ENCODE measurements around the gene SOWAHA.
A peak's percentile ranks its signal among the peaks of the same experiment; 100 is the strongest.

Gene SOWAHA

DNA sequence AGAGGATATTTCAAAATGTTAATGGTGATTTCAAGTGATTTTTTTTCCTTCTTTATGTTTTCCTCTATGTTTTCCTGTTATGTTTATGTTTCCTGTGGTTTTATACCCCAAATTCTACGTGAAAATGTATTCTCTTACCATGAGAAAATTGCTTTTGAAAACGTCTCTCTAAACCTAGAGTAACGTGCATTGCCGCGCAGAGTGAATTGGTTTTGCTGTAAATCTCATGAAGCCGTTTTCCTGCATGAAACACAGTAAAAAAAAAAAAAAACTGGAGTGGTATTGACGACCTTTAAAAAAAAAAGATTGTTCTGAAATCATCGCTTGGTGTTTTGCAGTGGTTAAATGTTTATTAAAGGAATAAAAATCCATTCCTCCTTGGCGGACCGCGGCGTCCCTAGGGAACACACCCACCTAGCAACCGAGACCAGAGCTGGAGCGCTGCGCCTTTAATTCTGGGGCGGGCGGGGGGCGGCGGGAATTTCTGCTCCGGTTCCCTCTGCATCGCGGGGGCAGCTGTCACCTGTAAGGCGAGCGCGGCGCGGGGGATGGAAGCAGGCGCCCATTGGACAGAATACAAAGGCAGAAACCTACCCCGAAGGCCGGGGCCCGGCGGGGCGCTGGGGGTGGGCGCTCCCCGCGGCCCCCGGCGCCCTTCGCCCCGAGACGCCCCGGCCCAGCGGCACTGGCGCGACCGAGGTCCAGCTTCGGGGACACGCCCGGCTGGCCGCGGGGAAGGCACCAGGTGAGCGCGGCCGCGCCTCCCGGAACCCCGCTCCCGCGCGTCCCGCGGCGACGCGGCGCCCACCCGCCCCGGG lies at the start of gene SOWAHA:
Gene SOWAHA (plus strand): TSS at position 522 of the 818 bp plus-strand sequence. CDS start 320 bp downstream, outside the sequence.
- no peak for DNase-seq

DNA sequence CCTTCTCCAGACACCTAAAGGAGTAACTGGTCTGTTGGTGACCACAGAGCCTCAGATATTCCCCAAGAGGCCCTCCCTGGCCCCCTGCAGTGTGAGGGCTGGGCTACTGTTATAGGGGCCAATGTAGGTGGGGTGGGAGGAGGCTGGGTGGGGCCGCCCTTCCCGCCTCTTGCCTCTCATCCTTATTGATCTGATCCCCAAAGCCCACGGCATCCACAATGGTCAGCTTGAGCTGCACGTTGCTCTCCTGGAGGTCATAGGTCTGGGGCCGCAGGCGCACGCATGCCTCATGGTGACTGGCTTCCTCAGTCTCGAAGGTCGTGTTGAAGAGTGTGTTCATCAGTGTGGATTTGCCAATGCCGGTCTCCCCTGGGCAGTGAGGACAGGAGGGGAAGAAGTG lies 49.1 kb upstream of the SOWAHA start:
- no peak for DNase-seq

DNA sequence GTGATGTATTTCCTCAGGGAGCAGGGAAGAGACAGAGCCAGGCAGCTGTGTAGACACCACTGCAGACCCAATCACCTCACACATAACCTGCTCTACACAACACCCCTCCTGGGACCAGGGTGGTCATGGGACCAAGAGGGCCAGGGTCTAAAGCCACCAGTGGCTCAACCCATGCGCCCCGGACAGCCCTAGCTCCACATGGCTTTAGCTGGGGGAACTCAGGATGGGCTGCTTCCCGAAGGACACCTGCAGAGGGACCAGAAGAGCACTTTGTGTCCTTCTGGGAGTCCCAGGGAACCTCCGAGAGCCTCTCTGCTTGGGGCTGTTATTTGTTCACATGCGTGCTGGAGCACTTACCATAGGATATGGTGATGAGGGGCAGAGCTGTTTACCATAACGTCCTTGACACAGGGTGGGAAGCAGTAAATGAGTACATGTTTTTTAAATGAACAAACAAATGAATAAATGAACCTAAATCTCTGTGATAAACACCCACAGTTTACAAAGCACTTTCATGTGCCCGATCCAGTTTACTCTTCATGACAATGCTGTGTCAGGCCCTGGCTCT lies 48.3 kb upstream of the SOWAHA start:
- DNase-seq: no peak

DNA sequence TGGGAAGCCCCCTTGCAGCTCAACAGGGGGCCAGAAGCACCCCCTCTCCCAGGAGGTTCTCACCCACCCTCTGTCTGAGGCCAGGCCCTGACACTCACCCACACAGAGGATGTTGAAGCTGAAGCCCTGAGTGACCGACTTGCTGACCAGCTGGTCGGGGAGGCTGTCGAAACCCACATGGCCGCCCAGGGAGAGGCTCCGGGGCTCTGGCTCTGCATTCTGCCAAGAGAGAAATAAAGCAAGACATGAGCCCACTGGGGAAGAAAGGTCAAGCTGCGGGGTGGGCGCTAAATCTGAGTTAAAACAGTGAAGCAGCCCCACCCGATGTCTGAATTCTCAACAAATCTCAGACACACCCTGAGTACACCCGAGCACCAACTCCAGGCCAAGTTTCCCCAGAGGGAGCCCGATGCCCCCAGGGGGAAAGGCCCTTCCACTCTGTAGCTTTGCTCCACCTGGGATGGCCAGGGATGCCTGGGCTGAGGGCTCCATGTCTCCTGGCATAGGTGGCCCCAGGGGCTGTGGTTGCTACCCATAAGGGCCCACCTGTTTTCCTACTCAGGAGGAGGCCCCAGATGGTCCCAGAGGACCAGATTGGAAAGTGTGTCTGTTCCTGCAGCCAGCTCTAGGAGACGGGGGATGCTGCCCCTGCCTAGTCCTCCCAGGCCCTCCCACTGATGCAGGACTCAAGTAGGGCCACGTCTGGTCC lies 47.6 kb upstream of the SOWAHA start:
- no peak for DNase-seq

DNA sequence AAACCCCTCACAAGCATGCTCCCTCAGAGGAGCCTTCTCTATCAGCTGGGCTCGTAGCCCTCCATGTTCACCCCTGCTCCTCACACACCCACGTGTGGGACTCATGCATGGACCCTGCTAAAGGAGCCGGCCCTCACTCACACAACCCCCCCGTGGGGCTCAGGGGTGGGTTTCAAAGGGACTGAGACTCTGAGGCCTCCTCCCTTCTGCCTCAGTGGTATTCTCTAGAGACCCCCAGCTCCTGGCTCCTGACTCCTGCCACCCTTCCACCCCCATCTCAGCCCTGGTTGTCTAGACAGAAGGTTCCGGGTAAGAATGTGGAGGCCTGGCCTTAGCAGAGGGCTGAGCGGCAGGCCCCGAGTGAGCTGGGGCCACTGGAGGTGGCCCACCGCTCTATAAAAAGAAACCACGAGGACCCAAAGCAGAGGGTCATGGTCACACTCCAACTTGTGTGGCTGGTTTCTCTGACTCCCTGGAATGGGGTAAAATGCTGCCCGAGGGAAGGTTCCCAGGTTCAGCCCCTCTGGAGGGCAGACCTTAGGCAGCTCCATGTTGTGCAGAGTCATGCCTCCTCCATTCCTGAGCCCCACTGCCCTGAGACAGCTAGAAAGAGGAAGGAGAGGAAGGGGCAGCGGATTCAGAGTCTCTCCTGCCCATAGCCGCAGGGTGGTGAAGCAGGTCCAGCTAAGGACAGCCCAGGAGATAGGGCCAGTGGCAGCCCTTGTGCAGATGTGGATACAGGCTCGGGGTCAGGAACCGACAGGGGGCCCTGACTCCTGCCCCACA lies 46.9 kb upstream of the SOWAHA start:
- no peak for DNase-seq

DNA sequence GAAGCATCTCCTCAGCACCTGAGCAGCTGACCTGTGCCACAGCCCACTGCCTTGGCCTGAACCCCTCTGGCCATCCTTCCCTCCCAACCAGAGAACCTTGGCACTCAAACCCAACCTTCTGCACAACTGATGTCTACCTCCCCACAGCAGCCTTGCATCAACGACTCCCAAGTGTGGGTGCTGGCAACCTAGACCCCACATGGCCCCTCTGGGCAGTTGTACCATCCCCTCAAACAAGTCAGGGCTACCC lies 46.4 kb upstream of the SOWAHA start:
- no peak for DNase-seq

DNA sequence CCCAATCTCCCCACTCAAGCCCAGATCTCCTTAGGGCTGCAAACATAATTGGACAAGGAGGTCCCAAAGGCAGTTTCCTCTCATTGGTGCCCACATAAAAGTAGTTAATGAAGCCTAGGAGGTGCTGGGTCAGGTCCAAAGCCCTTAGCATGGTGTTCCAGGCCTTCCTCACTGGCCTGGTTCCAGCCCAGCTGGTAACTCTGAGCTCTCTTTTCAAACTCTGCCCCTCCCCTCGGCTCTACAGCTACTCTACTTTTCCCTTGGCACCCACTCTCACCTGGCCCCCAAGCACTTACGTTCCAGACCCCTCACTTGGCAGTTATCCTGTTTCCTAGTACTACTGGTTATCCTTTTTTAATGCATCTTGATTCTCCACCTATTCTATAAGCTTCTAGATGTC lies 46.0 kb upstream of the SOWAHA start:
- no peak for DNase-seq

DNA sequence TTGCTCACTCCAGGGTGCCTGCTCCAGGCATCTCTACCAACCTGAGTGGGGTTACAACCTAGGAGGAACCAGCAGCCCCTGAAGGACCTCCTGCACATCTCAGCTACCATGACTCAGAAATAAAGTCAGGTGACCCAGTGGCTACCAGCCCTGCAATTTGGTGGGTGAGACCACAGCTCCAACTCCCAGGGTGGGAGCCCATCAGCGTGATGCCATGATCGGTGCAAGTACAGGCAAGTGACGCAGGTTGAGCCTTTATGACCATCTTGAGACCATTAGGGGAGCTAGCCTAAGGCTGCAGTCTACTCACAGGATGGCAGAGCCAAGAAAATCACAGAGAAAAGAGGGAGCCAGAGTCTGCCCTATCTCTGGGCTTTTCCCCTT lies 44.6 kb upstream of the SOWAHA start:
- DNase-seq: no peak

DNA sequence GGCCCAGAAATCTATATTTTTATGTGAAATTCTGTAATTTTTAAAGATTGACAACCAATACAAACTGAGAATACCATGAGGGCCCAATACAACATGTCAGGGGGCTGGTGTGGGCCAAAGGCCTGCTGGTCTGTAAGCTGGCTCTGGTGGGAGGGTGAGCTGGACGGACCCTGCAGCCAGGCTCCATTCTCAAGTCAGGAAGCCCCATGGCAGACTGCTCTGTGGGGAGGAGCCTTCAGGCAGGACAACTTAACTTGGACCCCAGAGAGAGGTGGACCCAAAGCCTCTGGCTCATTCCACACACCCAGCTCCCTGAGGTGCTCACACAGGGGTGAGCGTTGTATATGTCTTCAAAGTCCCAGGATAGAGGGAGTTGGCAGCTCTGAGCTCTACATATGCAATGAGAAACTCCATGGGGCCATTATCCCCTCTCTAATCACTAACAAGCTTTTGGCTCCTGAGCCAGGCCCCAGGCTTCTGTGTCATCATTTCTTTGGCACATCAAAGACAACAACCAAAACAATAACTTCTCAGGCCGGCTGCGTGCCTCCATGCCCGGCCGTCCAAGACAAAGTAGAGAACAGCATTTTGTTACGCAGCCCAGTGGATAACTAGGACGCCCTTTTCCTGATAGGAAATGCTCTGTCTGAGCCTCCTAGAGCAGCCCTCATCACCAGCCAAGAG lies 42.5 kb upstream of the SOWAHA start:
- no peak for DNase-seq

DNA sequence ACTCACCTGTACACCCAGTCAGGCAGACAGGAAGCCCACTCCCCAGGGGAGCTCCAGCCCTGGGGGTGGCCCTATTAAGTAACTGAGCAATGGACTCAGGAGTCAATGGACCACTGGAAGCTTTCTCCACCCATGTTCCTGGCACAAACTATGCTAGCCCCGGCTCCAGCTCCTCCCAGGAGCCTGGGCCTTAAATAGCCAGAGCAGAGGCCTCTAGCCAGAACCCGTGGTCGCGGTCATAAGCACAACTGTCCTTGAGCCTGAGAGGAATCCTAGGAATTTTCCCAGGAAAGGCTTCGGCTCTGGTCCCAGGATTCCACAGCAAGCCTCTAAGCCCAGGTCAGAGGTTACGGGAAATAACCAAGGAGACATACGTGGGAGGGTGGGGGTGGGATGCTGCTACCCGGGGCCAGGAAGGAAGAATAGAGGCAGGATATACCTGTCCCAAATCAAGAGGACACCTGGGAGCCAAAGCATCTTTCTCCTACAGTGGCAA lies 41.6 kb upstream of the SOWAHA start:
- no peak for DNase-seq

DNA sequence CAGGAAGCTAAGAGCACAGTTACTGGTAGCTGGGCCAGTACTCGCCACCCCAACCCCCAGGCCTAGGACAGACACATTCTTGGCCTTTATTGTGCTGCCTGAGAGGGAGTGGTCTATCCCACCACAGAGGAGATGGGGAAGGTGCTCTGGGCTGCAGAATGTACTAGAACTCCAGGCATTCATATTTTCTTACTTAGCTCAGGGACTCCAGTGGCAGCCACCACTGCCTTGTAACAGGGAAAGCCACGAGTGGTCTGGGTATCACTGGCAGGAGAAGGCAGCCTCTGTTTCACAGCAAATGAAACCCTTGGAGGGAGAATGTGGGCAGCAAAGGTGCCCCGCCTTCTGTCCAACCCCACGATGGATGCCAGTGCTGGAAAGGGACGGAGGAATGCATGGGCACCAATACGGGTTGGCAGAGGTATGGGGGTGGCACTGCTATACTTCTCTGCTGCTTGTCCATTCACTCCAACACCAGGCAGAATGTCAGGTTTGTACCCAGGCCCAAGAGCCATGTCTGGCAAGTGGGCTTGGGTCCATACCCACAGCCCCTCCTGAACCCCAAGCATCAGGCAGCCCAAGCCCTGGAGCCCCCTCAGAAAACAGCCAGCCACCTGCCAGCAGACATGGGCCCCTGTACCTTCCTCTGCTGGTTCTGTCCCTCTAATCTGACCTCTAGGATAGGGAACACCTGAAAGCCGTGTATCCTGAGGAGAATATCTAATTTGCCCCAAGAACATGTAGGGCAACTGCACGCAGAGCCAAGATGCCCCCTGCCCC lies 40.6 kb upstream of the SOWAHA start:
- no peak for DNase-seq

DNA sequence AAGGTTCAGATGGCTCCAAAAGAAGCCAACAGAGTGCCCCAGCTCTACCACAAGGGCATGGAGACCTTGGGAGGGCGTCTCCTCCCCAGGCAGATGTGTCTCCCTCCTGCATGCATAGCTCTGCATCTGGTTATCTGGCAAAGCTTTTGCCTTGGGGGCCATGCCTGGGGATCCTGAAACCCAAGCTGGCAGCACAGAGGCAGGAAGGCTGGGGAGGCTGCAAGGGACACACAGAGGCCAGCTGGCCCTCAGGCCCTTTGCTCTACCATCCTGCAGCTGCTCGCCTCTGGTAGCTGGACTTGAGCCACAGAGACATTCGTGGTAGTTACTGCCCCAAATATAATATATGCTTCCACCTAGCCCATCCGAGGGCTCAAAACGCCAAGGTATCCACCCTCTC lies 40.0 kb upstream of the SOWAHA start:
- DNase-seq: no peak

DNA sequence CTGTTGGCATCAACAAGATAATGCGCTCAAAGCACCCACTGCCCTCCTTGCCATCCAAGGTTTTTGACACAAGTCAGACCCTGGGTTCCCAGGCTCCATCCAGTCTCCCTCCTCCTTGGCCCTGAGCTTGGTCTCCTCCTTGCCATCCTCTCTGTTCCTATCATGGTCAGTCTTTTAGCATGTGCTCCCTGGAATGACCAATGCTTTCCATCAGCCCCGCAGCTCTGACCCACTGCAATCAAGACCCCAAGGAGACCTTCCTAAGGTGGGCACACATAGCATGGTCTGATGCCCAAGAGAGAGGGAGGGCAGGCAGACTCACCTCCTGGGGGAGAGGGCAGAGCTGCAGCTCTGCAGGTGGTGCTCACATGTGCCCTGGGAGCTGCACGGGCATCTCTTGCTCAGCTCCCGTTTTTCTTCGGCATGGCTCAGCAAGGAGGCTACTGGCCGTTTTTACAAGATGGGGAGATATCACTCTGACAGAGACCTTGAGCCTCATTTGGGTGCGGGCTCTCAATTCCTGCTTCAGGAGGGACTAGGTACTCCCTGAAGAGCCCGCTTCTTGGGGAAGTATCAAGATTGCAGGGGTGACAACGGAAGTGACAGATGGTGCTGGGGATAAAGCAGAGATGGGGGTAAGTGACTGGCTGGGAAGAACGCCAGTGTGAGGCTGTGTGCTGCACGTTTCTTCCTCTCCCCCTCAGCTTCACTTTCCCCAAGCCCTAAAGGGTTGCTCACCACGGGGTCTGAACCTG lies 39.3 kb upstream of the SOWAHA start:
- DNase-seq: no peak

DNA sequence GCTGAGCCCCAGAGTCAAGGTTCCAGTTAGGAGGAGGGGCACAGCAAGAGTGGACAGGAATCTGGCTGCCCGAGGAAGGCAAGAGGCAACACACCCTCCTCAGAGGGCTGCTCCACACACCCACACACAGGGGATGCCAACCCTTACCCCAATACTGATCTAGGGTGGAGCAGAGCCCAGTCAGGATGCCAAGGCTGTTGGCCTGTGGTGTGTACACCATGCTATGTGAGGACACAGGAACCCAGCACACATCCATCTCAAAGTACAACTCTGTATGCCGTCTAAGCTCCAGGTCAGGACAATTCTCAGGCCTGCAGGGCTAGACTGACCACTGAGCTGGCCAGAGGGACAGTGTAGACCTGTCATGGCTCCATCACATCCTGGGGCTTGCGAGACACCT lies 38.7 kb upstream of the SOWAHA start:
- no peak for DNase-seq

DNA sequence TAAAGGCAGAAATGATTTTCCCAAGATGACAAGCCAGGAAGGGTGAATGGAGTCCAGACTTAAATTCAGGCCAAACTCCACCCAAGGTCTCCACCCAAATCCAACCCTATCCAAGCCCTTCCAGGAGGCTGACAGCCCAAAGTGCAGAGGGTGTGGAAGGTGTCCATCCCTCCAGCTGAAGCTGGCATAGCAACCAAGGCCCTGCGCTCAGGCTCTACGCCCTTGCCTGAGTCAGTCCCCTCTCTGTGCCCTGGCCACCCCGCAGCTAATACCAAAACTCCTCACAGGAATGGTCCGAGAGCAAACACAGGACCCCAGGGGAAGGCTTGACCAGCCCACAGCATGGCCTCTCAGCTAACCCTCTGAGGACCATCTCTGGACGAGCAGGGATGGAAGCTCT lies 38.2 kb upstream of the SOWAHA start:
- DNase-seq: no peak

DNA sequence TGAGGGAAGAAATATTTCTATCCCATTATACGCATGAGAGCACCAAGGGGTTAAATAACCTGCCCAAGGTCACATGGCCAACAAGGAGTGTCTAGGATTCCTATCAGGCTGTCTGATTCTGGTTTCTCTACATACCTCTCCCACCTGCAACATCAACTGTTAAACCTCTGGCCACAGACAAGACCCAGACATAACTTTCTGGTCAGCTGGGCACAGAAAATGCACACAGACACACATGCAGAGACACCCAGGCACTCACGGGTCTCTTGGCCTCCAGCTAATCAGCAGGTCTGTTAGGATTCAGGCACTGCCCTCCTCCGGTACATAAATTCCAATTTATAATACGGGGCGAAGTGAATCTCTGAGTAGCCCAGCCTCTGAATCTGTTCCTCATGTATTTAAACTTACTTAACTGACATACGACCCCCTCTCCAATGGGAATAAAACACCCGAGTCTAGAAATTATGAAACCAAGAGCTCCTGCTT lies 37.6 kb upstream of the SOWAHA start:
- DNase-seq: no peak

DNA sequence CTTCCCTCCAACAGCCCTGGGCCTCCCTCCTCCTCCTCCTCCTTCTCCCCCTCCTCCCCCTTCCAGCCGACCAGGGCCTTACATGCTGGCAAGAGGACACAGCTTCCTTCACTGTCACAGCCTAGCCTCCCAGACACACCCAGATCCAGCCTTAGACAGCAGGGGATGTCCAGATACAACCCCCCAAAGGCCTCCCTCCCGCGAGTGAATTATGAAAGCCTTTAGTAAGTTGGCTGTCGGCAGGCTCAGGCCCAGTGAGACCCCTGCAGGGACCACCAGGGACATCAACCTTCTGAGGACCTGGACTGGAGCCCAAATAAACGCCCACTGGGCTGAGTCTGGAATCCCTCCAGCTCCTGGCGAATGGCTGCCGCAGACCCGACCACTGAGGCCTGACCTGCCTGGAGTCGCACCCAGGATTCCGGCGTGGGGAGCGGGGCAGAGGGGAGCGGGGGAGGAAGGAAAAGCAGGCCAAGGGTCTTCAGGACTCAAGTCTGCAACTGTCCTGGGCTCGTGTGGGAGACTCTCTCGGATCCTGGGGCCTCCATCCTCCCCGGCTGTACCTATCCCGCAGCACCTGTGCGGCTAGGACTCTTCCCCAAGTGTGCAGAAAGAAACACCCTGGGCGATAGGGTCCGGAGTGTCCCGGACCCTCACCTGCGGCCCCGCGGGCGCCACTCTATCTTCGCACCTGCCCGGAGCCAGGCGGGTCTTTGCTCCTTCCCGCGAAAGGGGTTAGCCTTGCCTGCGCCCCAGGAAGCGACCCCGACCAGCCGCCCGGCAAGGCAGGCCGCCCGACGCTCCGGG lies 36.8 kb upstream of the SOWAHA start:
- DNase-seq: peak in 1 of 2 experiments; percentile 16

DNA sequence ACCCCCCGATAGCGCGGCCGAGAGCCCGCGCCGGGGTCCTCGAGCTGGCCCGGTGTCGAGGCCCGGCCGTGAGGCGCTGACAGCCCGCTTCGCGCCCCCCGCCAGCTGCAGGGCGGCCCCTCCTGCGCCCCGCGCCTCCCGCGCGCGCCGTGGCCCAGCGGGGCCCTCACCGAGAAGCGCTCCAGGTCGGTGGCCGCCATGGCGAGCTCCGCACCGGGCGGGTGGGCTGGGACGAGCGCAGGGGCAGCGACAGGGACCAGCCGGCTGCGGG lies 36.2 kb upstream of the SOWAHA start:
- DNase-seq: no peak

DNA sequence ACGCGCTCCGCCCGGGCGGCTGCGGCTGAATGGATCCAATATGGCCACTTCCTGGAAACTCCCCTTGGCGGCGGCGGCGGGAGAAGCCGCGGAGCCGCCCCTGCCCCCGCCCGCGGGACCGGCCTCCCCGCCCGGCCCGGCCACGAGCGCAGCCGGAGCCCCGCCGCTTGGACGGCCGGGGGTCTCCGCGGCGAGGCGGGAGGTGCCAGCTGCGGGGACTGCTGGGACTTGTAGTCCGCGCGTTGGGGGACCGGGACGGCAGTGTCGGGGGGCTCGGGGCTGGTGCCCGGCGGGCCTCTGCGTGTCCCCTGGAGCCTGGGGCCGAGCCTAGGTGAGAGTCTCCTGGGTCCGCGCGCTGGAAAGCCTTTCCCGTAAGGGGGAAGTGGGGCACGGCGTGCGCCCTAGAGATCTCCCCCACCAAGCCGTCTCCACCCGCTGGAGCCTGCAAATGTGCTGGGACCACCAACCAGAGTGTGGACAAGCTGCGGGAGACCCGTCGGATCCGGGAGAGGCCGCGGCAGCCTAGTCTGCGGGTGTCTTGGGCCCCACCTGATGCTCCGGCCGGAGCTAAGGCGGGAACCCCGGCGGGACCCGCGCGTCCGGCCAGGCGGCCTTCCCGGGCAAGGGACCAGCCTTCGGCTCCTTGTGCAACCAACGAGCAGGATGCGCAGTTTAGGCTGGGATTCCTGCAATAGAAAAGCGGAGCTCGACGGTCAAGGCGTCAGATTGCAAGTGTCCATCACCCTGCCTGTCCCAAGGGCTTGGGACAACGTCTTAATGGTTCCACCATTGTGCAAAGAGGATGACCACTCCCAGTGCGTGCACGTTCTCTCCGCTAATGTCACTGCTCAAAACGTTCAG lies 35.7 kb upstream of the SOWAHA start, which contains the start of gene SEPTIN8:
Gene SEPTIN8 (minus strand): TSS at position 31 of the 861 bp plus-strand sequence. CDS start 102 bp downstream, outside the sequence.
- peak; percentile 55 to 57 for DNase-seq

Measured in activated CD4-positive, alpha-beta T cell treated with anti-CD3 and anti-CD28 coated beads, Interleukin-2, amount 50 U/mL, for 48 hours (primary cell).